NCI-H1694 treated with DMSO at 0.1 percent for 48 hours (cell line): ENCODE results near the gene RGS14.

Experiments
- DNase-seq: peaks from one replicate; lab custom pipeline; 2025; lab: John Stamatoyannopoulos, UW

Gene RGS14, protein sequence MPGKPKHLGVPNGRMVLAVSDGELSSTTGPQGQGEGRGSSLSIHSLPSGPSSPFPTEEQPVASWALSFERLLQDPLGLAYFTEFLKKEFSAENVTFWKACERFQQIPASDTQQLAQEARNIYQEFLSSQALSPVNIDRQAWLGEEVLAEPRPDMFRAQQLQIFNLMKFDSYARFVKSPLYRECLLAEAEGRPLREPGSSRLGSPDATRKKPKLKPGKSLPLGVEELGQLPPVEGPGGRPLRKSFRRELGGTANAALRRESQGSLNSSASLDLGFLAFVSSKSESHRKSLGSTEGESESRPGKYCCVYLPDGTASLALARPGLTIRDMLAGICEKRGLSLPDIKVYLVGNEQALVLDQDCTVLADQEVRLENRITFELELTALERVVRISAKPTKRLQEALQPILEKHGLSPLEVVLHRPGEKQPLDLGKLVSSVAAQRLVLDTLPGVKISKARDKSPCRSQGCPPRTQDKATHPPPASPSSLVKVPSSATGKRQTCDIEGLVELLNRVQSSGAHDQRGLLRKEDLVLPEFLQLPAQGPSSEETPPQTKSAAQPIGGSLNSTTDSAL

DNA sequence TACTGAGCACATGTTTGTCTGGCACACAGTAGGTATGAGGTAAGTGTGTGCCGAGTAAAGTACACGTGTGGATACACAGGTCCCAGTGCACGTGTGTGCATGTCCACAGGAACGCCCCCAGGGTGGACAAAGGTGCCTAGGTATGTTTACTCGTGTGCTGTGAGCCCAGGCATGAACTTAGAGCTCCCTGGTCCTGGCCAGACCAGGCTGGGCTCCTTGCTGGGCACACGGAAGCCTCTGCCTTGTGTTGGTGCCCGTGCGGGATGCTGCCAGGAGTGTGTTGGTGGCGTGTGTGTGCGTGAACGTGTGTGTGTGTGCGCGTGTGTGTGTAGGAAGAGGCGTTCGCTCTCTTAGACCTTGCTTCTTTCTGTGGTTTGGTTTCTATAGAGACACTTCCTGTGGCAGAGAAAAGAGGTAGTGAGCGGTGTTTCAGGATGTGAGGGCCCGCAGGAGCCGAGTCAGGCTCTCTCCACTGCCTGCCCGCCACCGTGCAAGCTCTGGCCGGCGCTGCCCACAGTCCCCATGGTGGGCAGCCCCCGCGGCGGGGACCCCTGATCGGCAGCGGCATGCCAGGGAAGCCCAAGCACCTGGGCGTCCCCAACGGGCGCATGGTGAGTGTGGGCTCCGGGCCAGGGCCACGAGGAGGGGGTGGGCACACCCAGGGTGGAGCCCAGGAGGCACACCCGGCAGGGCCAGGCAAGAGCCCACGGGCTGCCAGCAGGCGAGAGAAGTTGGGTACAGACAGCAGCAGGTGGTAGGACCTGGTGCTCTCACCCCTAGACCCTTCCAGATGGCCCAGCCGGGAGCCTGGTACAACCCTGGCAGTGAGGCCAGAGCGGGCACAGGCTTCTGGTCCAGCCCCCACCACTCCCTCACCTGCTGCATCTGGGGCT, at the start of gene RGS14:
Gene RGS14, plus strand, starts transcription at position 466 of the 893 bp plus-strand sequence. Its CDS starts 101 bp downstream, at position 567.
- no peak for DNase-seq

DNA sequence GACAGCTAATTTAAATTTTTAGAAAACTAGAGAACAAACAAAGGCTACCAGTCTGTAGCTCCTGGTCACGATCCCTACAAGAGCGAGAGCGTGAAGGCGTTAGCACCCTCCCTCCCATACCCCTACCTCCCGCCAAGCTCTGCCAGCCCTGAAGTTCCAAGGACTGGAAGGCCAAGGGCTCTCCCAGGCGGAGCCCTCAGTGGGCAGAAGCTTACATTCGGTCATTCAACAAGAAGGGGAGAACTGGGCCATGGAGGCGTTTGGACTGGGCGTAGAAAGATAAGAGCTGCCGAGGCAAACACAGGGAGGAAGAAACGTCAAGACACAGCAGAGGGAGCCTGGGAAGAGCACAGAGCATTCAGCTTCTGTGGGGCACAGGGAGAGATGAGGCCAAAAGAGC, 49.0 kb upstream of the RGS14 start:
- DNase-seq = no peak

DNA sequence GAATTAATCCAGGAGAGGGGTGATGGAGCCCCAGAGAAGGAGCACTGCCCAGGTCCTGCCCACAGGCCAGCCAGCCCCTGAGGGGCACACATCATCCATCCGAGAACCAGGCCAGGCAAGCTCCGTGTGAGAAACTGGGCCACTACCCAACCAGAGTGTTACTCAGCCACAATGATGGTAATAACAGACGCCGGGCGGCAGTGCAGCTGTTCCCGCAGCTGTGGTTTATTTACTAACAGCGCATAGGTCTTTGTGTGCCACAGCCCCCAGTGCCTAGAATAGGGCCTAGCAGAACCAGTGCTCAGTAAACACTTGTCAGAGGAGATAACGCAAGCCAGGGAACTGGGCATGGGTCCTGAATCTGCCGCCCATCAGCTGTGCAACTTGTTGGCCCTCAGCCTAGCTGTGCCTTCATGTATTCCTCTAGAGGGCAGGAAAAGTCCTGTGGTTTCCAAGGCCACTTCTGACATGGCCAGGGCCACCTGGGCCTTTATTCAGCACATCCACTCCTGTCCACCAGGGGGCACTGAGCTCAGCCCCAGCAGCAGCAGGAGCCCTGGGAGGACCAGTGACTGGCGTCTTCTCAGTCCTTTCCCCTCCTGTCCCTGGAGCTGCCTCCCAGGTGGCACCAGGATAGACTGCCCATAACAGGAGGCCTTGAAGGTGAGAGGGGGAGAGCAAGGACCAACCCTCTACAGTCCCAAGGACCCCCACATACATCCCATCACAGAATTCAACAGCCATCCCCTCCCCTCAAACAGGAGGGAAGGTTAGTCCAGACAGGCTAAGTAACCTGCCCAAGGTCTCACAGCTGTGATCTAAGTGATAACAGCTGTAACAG, 48.2 kb upstream of the RGS14 start:
- DNase-seq = peak; percentile 20

GRCh38 chr5:177310332-177310731, 47.4 kb upstream of the RGS14 start:
- DNase-seq = no peak

- no peak for DNase-seq
Measured at GRCh38 chr5:177310757-177311391, 46.9 kb upstream of the RGS14 start.

GRCh38 chr5:177311392-177311722, 46.4 kb upstream of the RGS14 start:
- DNase-seq = no peak

GRCh38 chr5:177311723-177312648, 45.7 kb upstream of the RGS14 start, which contains the start of gene MXD3:
Gene MXD3, minus strand, starts transcription at chr5:177311898. Its CDS starts 68 bp downstream, at chr5:177311830.
- DNase-seq = peak; percentile 91

DNA sequence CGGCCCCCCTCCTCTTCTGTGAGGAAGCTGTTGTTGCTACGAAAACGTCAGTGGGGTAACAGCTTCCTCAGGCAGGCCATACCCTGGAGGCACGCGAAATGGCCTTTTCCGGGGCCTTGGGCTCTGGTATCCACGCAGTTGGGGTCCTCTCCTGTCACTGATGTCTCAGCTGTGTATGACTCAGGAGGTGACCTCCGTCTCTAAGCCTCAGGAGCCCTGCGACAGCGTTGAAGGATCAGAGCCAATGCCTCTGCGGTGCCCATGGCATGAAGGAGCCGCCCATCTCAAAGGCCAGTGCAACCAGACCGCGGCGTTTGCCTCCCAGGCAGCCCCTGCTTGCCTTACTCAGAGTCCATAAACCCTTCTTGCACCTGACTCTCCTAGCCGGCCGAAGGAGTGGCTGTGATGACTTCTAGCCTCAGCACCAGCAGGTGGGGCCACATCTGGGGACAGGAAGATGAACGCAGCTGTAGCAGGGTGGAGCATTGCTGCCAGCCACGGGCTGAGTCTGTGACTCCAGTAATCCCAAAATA, 45.0 kb upstream of the RGS14 start:
- no peak for DNase-seq

DNA sequence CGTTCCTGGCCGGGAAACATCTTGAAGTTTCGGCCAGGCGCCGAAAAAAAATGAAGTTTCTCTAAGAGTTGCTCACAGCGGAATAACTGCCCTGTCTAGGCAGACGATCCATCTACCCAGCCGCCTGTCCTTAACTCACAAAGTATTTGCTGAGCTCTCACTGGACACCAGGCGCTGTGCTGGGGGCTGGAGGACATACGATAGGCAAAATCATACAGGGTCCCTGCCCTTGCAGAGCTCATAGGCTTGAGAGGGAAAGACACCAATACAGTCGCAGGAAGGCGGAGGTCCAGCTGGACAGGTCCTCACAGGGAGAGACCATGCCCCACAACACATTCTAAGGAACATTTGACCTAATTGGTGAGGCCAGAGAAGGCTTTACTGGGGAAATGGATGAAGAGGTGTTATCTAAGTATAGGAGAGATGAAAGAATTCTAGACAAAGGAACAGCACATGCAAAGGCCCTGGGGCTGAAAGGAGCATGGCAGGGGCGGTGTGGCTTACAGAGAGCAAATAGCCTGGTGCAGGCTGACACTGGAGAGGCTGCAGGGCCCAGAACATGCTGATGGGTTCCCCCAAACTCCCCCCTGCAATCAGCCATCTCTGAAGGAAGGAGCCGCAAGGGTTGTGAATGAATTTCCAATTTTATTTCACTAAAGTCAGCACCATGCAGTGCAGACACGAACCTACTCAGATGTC, 44.0 kb upstream of the RGS14 start:
- no peak for DNase-seq

- no peak for DNase-seq
Measured at GRCh38 chr5:177314376-177315342, 43.1 kb upstream of the RGS14 start.

DNA sequence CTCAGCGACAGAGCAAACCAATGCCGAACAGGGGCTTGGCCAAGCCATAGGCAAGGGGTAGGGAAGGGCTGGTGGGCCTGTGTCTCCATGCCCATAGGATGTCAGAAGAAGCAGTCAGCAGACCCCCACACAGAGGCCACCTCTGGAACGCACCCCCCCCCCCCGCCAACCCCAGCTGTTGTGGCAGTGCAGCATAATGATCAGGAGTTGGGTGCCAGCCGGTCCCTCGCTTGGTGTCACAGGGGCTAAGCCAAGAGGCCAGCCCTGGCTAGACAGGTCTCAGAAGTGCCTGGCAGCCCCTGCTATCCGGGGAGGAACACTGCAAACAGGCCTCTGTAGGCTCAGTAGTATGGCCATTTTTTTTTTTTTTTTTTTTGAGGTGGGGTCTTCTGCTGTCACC, 42.3 kb upstream of the RGS14 start:
- DNase-seq = no peak

DNA sequence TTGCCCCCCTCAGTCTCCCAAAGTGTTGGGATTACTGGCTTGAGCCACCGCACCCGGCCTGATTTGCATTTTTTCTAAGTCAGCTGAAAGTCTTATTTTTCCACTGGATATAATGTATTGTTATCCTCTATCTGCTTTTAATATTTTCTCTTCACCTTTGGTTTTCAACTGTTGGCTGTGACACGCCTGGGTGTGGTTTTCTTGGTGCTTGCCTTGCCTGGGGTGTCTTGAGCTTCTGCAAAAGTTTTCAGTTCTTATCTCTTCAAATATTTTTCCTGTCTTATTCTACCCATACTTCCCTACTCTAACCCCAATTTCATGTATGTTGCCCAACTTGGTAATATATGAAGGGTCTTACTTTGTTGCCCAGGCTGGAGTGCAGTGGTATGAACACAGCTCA, 41.7 kb upstream of the RGS14 start:
- no peak for DNase-seq

DNA sequence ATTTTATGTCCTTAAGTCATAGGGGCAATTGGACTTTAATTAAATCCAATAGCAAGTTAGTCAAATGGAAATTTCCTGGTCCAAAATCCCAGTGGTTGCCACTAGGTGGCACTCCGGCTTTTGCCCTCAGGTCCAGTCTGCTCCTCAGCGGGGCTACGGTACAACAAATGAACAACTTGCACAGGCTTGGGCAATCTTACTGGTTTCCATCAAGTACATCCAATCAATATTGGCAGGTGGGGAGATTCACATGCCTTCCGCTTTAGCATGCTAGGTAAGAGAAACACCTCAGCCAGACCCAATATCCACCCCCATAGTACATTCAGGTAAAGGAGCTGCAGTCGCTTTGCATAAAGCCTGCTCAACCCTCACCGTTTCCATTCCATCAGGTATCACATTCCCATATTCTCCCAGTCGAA, 39.8 kb upstream of the RGS14 start:
- DNase-seq = peak; percentile 44

DNA sequence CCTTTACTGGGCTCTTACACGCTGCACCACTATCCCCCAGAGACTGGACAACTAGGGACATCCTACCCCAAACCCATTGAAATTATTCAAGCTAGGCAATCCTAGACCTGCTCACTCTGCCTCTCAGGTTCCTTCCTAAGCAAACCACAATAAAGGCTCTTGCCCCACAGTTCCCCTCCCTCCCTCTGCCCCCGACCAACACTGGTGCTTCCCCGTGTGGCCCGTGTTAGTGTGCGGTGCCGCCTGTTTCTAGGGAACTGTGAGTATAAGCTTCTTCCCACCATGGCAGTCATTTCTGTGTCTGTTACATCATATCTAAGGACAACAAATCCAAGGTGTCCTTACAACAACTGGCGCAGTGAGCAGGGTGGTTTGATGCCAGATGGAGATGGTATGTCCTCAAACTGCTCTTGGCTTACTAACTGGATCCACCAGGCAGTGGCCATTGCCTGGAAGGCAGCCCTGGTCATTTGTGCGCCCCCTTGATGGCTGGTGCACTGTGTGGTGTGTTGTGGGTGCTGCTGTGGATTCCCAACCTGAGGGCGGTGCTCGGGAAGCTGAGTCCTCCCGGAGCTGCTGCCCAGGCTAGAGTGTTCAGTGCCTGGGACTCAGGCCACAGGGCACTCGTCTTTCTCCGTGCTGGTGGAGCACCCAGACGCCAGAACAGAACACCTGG, 37.7 kb upstream of the RGS14 start:
- no peak for DNase-seq

DNA sequence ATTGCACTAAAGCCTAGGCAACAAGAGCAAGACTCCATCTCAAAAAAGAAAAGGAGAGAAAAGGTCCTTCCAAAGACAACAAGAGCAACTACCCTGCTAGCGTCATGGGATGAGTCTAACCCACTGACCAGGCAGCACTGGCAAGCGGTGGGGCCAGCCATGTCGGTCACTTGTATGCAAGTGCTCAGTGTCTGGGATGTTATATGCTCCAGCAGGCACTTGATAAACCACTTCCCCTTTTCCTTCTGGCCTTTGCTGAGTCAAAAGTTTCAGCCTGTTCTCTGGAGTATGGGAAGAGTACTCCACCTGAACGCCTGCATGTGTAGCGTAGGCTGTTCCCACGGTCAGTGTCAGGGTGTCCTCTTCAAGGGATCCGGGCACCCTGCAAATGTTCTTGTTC, 36.8 kb upstream of the RGS14 start:
- no peak for DNase-seq

DNA sequence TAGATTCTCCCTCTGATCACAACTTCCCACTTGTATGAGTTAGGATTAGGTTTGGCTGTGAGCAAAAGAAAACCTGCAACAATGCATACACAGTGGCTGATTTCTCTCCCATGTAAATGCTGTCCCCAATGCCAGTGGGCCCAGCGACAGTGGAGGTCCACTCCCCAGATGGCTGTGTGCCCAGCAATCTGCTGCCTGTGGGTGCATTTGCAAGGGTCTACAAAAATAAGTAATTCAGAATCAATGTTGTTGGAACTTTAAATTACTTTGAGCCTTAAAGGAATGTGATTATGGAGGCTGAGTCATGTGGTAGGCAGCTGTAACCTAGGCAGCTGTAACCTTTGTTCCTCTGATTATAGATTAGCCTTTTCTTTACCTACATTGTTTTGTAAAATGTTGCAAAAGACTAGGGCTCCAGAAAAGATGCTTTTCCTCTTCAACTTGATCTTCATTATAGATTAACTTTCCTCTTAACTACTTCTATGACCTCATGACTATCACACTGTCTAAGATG, 31.8 kb upstream of the RGS14 start:
- DNase-seq = no peak
